ENCODE measurements around the gene S100A6. TPM values are rescaled to one million over a fixed set of nuclear protein-coding genes. Genes with fewer than 3 reads are reported as not detected.
"Not testable (repeated sequence)": the region's sequence is repeated elsewhere in the genome, so short reads cannot be mapped to it uniquely, and the experiment has no call there.

S100A6 gene
- 14.3 TPM for polyA plus RNA-seq (2013, experiment 1 of 2)
- 23.3 TPM for polyA plus RNA-seq (2013, experiment 2 of 2)

DNA sequence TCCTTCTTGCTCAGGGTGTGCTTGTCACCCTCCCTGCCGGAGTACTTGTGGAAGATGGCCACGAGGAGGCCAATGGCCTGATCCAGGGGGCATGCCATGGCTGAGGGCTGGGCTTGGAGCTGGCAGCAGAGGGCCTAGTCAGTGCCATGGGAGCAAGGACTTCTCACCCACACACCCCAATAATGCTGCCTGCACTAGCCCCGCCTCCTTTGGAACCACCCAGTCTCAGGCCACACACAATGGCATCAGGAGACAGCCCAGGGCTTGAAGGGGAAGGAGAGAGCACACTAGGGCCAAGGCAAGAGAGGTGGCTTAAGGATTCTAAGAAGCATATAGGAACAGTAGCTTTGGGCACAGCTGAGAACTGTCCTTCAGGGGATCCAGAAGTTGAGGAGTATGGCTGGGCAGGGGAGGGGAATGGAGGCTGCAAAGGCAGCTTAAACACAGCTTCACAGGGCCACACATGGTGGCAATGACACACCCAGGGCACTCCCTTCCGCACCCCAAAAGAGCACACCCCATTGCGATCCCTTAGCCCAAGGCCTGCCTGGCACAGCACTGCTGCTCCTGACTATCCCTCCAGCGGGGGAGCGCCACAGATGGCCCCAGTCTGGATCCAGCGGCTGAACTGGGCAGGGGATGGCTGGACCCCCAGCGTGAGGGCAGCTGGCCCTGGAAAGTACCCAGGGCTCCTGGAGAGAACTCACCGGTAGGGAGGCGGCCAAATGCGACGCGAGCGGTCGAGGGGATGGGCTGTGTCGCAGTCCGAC lies at the start of gene S100A6:
S100A6 (minus strand) TSS at position 750 of the 770 bp plus-strand sequence; CDS start at position 98, 652 bp downstream.
- Histone ChIP-seq H3K4me1 (ENCODE audit: insufficient read depth, low read length) (peaks cover 35% of the 10 kb centered on the region), H3K9me3 (ENCODE audit: insufficient read depth, low read depth, low read length) (no peaks in the 10 kb centered on the region), H3K27ac (ENCODE audit: low read depth, low read length) (no peak within 1 kb of the TSS), H3K4me3 (ENCODE audit: low read length) (peak within 1 kb of the TSS; percentile 45), H3K36me3 (ENCODE audit: insufficient read depth, low read length) (no peaks in the 10 kb centered on the region), H3K9ac (ENCODE audit: low read depth, low read length) (no peak within 1 kb of the TSS; the same call in 1 of the 2 replicates), H3K27me3 (ENCODE audit: insufficient read depth, low read length) (peaks cover 6% of the 10 kb centered on the region; the same call in 1 of the 2 replicates)
- WGBS = 70% methylated on average over 18 of the region's 18 CpGs

DNA sequence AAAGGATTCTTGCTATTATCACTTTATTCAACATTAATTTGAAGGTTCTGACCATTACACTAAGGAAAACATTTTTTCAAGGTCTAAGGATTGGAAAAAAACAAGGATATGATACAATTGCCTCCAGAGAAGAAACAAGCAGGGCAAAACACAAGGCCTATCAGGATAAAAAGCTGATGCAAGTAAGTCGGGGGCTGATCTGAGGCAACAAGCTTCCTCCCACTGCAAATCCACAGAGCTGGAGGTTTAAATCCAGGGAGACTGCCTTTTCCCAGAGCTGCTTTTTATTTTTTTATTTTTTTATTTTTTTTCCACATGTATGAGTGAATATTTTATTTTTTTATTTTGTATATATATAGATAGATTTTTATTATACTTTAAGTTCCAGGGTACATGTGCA lies 49.2 kb upstream of the S100A6 start:
- H3K4me3 ChIP-seq (ENCODE audit: low read length) = no peak overlapping the region
- no peak overlapping the region for H3K9ac ChIP-seq (ENCODE audit: low read depth, low read length)
- H3K27me3 ChIP-seq (ENCODE audit: insufficient read depth, low read length) = no peaks in the 10 kb centered on the region
- H3K4me1 ChIP-seq (ENCODE audit: insufficient read depth, low read length) = peaks cover 5% of the 10 kb centered on the region; the same call in 1 of the 2 replicates
- no peaks in the 10 kb centered on the region for H3K9me3 ChIP-seq (ENCODE audit: insufficient read depth, low read depth, low read length)
- WGBS = 85% methylated on average over 1 of the region's 1 CpG
- H3K36me3 ChIP-seq (ENCODE audit: insufficient read depth, low read length) = no peaks in the 10 kb centered on the region
- no peak overlapping the region for H3K27ac ChIP-seq (ENCODE audit: low read depth, low read length)

DNA sequence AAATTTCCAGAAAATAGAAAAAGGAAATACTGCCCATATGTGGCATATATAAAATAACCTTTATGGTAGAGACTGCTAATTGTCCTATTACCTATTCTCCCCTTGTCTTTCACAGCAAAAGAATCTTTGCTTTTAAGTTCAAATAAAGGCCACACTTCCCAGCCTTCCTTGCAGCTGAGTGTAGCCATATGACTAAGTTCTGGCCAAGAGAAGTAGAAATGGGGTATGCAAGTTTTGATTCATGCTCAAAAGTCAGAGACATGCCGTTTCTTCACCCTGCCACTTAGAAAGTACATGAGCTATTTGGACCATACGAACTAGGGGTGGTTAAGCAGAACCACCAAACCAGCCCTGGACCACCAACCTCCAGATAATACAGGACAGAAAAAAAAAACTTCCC lies 48.2 kb upstream of the S100A6 start:
- H3K27me3 ChIP-seq (ENCODE audit: insufficient read depth, low read length) = no peaks in the 10 kb centered on the region
- H3K9me3 ChIP-seq (ENCODE audit: insufficient read depth, low read depth, low read length) = no peaks in the 10 kb centered on the region
- WGBS = 89% methylated on average over 2 of the region's 2 CpGs
- no peaks in the 10 kb centered on the region for H3K36me3 ChIP-seq (ENCODE audit: insufficient read depth, low read length)
- peaks cover 7% of the 10 kb centered on the region; the same call in 1 of the 2 replicates for H3K4me1 ChIP-seq (ENCODE audit: insufficient read depth, low read length)
- no peak overlapping the region for H3K9ac ChIP-seq (ENCODE audit: low read depth, low read length)
- H3K4me3 ChIP-seq (ENCODE audit: low read length) = no peak overlapping the region
- H3K27ac ChIP-seq (ENCODE audit: low read depth, low read length) = no peak overlapping the region

DNA sequence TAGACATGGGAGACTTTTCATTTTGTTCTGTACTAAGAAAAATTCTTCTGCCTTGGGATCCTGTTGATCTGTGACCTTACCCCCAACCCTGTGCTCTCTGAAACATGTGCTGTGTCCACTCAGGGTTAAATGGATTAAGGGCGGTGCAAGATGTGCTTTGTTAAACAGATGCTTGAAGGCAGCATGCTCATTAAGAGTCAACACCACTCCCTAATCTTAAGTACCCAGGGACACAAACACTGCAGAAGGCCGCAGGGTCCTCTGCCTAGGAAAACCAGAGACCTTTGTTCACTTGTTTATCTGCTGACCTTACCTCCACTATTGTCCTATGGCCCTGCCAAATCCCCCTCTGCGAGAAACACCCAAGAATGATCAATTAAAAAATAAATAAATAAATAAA lies 47.7 kb upstream of the S100A6 start:
- H3K36me3 ChIP-seq (ENCODE audit: insufficient read depth, low read length); H3K4me3 ChIP-seq (ENCODE audit: low read length); H3K27ac ChIP-seq (ENCODE audit: low read depth, low read length); H3K27me3 ChIP-seq (ENCODE audit: insufficient read depth, low read length); H3K9me3 ChIP-seq (ENCODE audit: insufficient read depth, low read depth, low read length); H3K9ac ChIP-seq (ENCODE audit: low read depth, low read length): not testable (repeated sequence)
- H3K4me1 ChIP-seq (ENCODE audit: insufficient read depth, low read length) = peaks cover 12% of the 10 kb centered on the region; the same call in 1 of the 2 replicates
- WGBS = 63% methylated on average over 1 of the region's 3 CpGs

DNA sequence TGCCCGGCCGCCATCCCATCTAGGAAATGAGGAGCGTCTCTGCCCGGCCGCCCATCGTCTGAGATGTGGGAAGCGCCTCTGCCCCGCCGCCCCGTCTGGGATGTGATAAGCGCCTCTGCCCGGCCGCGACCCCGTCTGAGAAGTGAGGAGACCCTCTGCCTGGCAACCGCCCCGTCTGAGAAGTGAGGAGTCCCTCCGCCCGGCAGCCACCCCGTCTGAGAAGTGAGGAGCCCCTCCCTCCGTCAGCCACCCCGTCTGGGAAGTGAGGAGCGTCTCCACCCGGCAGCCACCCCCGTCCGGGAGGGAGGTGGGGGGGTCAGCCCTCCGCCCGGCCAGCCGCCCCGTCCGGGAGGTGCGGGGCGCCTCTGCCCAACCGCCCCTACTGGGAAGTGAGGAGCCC lies 47.0 kb upstream of the S100A6 start:
- not testable (repeated sequence) for H3K36me3 ChIP-seq (ENCODE audit: insufficient read depth, low read length); H3K9me3 ChIP-seq (ENCODE audit: insufficient read depth, low read depth, low read length); H3K27ac ChIP-seq (ENCODE audit: low read depth, low read length); H3K27me3 ChIP-seq (ENCODE audit: insufficient read depth, low read length); H3K9ac ChIP-seq (ENCODE audit: low read depth, low read length); H3K4me3 ChIP-seq (ENCODE audit: low read length)
- WGBS = 97% methylated on average over 34 of the region's 34 CpGs
- peaks cover 19% of the 10 kb centered on the region; the same call in 1 of the 2 replicates for H3K4me1 ChIP-seq (ENCODE audit: insufficient read depth, low read length)

DNA sequence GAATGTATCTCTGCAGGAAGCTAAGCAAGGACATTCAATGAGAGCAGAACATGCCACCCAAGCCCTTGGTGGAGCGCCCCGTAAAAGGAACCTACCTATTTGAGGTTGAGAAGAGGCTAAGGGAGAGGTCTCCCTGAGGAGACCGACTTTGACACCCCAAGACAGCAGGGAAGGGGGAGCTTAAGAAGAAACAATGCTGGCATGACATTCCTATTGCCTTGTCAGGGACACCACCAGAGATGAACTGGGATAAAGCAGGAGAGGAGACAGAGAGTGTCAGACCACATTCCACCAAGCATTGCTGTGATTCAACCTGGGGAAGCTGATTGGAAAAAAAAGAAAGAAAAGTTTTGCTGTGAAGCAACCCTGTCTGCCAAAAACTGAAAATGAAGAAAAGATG lies 43.1 kb upstream of the S100A6 start:
- Histone ChIP-seq H3K4me1 (ENCODE audit: insufficient read depth, low read length) (peaks cover 18% of the 10 kb centered on the region; the same call in 1 of the 2 replicates), H3K27ac (ENCODE audit: low read depth, low read length) (peak overlapping the region; percentile 39; the same call in 1 of the 2 replicates), H3K9me3 (ENCODE audit: insufficient read depth, low read depth, low read length) (peaks cover 3% of the 10 kb centered on the region; the same call in 1 of the 2 replicates), H3K4me3 (ENCODE audit: low read length) (no peak overlapping the region), H3K9ac (ENCODE audit: low read depth, low read length) (no peak overlapping the region), H3K36me3 (ENCODE audit: insufficient read depth, low read length) (no peaks in the 10 kb centered on the region), H3K27me3 (ENCODE audit: insufficient read depth, low read length) (no peaks in the 10 kb centered on the region)
- 86% methylated on average over 3 of the region's 3 CpGs for WGBS

DNA sequence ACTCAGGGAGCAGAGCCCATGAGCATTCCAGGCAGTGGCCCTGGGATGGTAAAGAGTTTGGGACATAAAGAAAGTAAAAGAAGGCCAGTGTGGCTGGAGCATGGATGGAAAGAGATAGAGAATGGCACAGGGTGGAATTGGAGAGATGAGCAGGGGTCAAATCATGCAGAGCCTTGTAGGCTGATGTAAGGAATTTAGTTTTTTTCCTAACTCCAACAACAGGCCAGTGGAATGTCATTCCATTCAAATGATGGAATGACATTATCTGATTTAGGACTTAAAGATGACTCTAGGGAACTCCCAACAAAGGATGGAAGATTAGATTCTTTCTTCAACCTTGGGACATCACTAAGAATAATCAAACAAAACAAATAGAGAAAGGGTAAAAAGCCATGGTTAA lies 42.7 kb upstream of the S100A6 start:
- no peak overlapping the region for H3K4me3 ChIP-seq (ENCODE audit: low read length)
- no peak overlapping the region for H3K9ac ChIP-seq (ENCODE audit: low read depth, low read length)
- H3K4me1 ChIP-seq (ENCODE audit: insufficient read depth, low read length) = peaks cover 16% of the 10 kb centered on the region; the same call in 1 of the 2 replicates
- H3K36me3 ChIP-seq (ENCODE audit: insufficient read depth, low read length) = no peaks in the 10 kb centered on the region
- no peak overlapping the region; the same call in 1 of the 2 replicates for H3K27ac ChIP-seq (ENCODE audit: low read depth, low read length)
- no peaks in the 10 kb centered on the region for H3K27me3 ChIP-seq (ENCODE audit: insufficient read depth, low read length)
- peaks cover 3% of the 10 kb centered on the region; the same call in 1 of the 2 replicates for H3K9me3 ChIP-seq (ENCODE audit: insufficient read depth, low read depth, low read length)

DNA sequence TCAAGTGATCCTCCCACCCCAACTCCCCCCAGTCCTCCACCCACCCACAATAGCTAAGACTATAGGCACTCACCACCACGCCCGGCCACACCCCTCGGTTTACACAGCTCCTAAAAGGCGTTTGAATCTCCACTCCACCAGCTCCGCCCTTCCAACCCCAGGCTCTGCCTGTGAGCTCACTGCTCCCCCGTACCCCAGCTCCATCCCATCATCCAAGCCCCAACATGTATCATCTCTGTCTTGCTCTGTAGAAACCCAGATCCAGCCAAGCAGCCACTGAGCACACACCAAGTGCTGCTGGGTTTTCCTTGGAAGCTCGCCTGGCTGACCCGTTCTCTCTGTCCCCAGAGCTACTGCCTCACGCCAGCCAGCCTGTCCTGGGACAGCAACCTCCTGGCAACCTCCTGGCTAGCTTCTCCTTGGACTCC lies 41.8 kb upstream of the S100A6 start:
- H3K27ac ChIP-seq (ENCODE audit: low read depth, low read length) = no peak overlapping the region
- H3K9me3 ChIP-seq (ENCODE audit: insufficient read depth, low read depth, low read length) = peaks cover 3% of the 10 kb centered on the region; the same call in 1 of the 2 replicates
- H3K4me3 ChIP-seq (ENCODE audit: low read length) = no peak overlapping the region
- H3K9ac ChIP-seq (ENCODE audit: low read depth, low read length) = no peak overlapping the region
- no peaks in the 10 kb centered on the region for H3K36me3 ChIP-seq (ENCODE audit: insufficient read depth, low read length)
- H3K27me3 ChIP-seq (ENCODE audit: insufficient read depth, low read length) = no peaks in the 10 kb centered on the region
- H3K4me1 ChIP-seq (ENCODE audit: insufficient read depth, low read length) = peaks cover 16% of the 10 kb centered on the region; the same call in 1 of the 2 replicates
- WGBS = 74% methylated on average over 9 of the region's 9 CpGs

DNA sequence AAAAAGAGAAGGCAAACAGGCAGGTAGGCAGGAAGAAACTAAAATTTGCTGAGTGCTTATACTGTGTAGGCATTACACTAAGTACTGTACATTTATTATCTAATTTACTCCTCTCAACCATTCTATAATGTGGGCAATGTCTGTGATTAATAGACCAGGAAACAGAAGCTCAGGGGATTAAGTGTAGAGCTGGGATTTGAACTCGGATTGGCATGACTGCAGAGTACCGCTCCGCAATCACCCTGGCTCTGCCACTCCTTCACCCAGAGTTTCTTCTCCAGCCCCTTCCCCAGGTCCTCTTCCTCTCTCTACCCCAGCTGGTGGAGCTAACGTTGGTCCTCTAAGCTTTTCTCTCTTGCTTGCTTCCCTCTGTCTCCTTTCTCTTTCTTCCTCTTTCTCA lies 41.3 kb upstream of the S100A6 start:
- Histone ChIP-seq H3K9me3 (ENCODE audit: insufficient read depth, low read depth, low read length) (peaks cover 3% of the 10 kb centered on the region; the same call in 1 of the 2 replicates), H3K4me3 (ENCODE audit: low read length) (no peak overlapping the region), H3K36me3 (ENCODE audit: insufficient read depth, low read length) (no peaks in the 10 kb centered on the region), H3K4me1 (ENCODE audit: insufficient read depth, low read length) (peaks cover 16% of the 10 kb centered on the region; the same call in 1 of the 2 replicates), H3K9ac (ENCODE audit: low read depth, low read length) (no peak overlapping the region), H3K27ac (ENCODE audit: low read depth, low read length) (no peak overlapping the region), H3K27me3 (ENCODE audit: insufficient read depth, low read length) (no peaks in the 10 kb centered on the region)
- WGBS = 75% methylated on average over 4 of the region's 4 CpGs

DNA sequence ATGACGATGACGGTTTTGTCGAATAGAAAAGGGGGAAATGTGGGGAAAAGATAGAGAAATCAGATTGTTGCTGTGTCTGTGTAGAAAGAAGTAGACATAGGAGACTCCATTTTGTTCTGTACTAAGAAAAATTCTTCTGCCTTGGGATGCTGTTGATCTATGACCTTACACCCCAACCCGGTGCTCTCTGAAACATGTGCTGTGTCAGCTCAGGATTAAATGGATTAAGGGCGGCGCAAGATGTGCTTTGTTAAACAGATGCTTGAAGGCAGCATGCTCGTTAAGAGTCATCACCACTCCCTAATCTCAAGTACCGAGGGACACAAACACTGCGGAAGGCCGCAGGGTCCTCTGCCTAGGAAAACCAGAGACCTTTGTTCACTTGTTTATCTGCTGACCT lies 39.7 kb upstream of the S100A6 start:
- not testable (repeated sequence) for H3K36me3 ChIP-seq (ENCODE audit: insufficient read depth, low read length); H3K9ac ChIP-seq (ENCODE audit: low read depth, low read length); H3K9me3 ChIP-seq (ENCODE audit: insufficient read depth, low read depth, low read length); H3K4me3 ChIP-seq (ENCODE audit: low read length); H3K27me3 ChIP-seq (ENCODE audit: insufficient read depth, low read length); H3K27ac ChIP-seq (ENCODE audit: low read depth, low read length)
- peaks cover 16% of the 10 kb centered on the region; the same call in 1 of the 2 replicates for H3K4me1 ChIP-seq (ENCODE audit: insufficient read depth, low read length)
- WGBS = 96% methylated on average over 6 of the region's 10 CpGs

DNA sequence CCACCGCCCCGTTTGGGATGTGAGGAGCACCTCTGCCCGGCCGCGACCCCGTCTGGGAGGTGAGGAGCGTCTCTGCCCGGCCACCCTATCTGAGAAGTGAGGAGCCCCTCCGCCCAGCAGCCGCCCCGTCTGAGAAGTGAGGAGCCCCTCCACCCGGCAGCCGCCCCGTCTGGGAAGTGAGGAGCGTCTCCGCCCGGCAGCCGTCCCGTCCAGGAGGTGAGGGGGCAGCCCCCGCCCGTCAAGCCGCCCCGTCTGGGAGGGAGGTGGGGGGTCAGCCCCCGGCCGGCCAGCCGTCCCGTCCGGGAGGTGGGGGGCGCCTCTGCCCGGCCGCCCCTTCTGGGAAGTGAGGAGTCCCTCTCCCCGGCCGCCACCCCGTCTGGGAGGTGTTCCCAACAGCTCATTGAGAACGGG lies 39.3 kb upstream of the S100A6 start:
- H3K4me1 ChIP-seq (ENCODE audit: insufficient read depth, low read length) = peaks cover 16% of the 10 kb centered on the region; the same call in 1 of the 2 replicates
- not testable (repeated sequence) for H3K27ac ChIP-seq (ENCODE audit: low read depth, low read length); H3K9ac ChIP-seq (ENCODE audit: low read depth, low read length); H3K36me3 ChIP-seq (ENCODE audit: insufficient read depth, low read length); H3K4me3 ChIP-seq (ENCODE audit: low read length); H3K9me3 ChIP-seq (ENCODE audit: insufficient read depth, low read depth, low read length); H3K27me3 ChIP-seq (ENCODE audit: insufficient read depth, low read length)
- WGBS = 92% methylated on average over 35 of the region's 35 CpGs
